ENCODE results near the gene BAG3. TPM values are rescaled to one million over a fixed set of nuclear protein-coding genes. Genes with fewer than 3 reads are reported as not detected.
A peak's percentile ranks its signal among the peaks of the same experiment; 100 is the strongest.

Gene BAG3
- total RNA-seq, 1 experiment from 2014 or later: 75.7 TPM

DNA sequence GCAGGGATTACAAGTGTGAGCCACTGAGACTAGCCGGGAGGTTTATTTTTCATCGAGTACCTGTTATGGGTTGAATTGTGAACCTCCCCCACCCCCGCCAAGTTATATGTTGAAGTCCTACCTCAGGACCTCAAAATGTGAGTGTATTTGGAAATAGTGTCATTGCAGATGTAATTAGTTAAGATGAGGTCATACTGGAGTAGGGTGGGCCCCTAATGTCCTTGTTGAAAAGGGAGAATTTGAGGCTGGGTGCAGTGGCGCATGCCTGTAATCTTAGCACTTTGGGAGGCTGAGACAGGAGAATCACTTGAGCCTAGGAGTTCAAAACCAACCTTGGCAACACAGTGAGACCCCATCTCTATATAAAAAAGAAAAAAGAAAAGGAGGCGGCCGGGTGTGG, 10.8 kb upstream of the BAG3 start:
- ChIA-PET CTCF (no interaction called here), POLR2A (ENCODE audit: unreplicated experiment) (no interaction called here)
- no peak overlapping the region for H2AFZ ChIP-seq
- H3K4me3 ChIP-seq: no peak overlapping the region
- H3K79me2 ChIP-seq (ENCODE audit: low read depth): no peaks in the 10 kb centered on the region
- no peak for TF ChIP-seq EZH2 (IDR thresholded peaks at IDR 0.05; ENCODE audit: low read depth)
- TF ChIP-seq, protein P1, sequence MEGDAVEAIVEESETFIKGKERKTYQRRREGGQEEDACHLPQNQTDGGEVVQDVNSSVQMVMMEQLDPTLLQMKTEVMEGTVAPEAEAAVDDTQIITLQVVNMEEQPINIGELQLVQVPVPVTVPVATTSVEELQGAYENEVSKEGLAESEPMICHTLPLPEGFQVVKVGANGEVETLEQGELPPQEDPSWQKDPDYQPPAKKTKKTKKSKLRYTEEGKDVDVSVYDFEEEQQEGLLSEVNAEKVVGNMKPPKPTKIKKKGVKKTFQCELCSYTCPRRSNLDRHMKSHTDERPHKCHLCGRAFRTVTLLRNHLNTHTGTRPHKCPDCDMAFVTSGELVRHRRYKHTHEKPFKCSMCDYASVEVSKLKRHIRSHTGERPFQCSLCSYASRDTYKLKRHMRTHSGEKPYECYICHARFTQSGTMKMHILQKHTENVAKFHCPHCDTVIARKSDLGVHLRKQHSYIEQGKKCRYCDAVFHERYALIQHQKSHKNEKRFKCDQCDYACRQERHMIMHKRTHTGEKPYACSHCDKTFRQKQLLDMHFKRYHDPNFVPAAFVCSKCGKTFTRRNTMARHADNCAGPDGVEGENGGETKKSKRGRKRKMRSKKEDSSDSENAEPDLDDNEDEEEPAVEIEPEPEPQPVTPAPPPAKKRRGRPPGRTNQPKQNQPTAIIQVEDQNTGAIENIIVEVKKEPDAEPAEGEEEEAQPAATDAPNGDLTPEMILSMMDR (conservative IDR thresholded peaks at IDR 0.05): no peak
- H3K27me3 ChIP-seq (ENCODE audit: insufficient read depth, low read depth): no peaks in the 10 kb centered on the region
- BruUV-seq (replicated peaks): no TSS peak
- H3K4me2 ChIP-seq: no peak overlapping the region
- H3K4me1 ChIP-seq (replicated peaks; ENCODE audit: insufficient read depth): no peaks in the 10 kb centered on the region
- H3K9me3 ChIP-seq (ENCODE audit: insufficient read depth, low read depth): no peaks in the 10 kb centered on the region
- no peaks in the 10 kb centered on the region for H3K9me2 ChIP-seq (ENCODE audit: insufficient read depth)
- intact Hi-C loops (cut with micrococcal nuclease; ENCODE audit: unreplicated experiment): no loop called here
- DNase-seq: no peak
- H3K27ac ChIP-seq: no peak overlapping the region
- no peaks in the 10 kb centered on the region for H4K20me1 ChIP-seq (ENCODE audit: insufficient read depth)
- no peaks in the 10 kb centered on the region for H3K36me3 ChIP-seq (ENCODE audit: low read depth)
- no peaks in the 10 kb centered on the region for H3F3A ChIP-seq (ENCODE audit: insufficient read depth, low read depth)

DNA sequence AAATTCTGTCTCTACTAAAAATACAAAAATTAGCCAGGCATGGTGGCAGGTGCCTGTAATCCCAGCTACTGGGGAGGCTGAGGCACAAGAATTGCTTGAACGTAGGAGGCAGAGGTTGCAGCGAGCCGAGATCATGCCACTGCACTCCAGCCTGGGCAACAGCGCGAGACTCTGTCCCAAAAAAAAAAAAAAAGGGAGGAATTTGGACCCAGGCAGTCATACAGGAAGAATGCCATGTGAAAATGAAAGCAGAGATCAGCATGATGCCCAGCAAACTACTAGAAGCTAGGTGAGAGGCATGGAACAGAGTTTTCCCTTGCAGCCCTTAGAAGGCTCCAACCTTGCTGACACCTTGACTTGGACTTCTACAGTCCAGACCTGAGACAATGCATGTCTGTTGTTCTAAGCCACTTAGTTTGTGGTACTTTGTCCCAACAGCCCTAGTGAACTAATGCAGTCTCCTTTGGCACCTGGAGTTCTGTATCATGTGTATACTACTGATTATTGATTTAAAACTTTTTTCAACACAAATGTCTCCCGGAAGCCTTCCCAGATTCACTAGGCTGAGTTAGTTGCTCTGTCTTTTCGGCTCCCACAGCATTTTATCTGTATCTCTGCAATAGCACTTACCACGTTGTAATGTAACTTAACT, 10.2 kb upstream of the BAG3 start:
- Histone ChIP-seq H3K27ac (no peak overlapping the region), H3F3A (ENCODE audit: insufficient read depth, low read depth) (no peaks in the 10 kb centered on the region), H4K20me1 (ENCODE audit: insufficient read depth) (no peaks in the 10 kb centered on the region), H3K4me3 (no peak overlapping the region), H3K4me1 (replicated peaks; ENCODE audit: insufficient read depth) (no peaks in the 10 kb centered on the region), H3K36me3 (ENCODE audit: low read depth) (no peaks in the 10 kb centered on the region), H3K9me2 (ENCODE audit: insufficient read depth) (no peaks in the 10 kb centered on the region), H3K27me3 (ENCODE audit: insufficient read depth, low read depth) (no peaks in the 10 kb centered on the region), H3K4me2 (no peak overlapping the region), H2AFZ (no peak overlapping the region), H3K9me3 (ENCODE audit: insufficient read depth, low read depth) (no peaks in the 10 kb centered on the region), H3K79me2 (ENCODE audit: low read depth) (no peaks in the 10 kb centered on the region)
- POLR2A ChIA-PET (ENCODE audit: unreplicated experiment): no interaction called here
- no peak for TF ChIP-seq EZH2 (IDR thresholded peaks at IDR 0.05; ENCODE audit: low read depth)
- TF ChIP-seq, protein P1 (conservative IDR thresholded peaks at IDR 0.05): no peak
- no peak for DNase-seq
- BruUV-seq (replicated peaks): no TSS peak
- CTCF ChIA-PET: no interaction called here
- intact Hi-C loops (cut with micrococcal nuclease; ENCODE audit: unreplicated experiment): no loop called here

- BruUV-seq (replicated peaks): no TSS peak
- no peak overlapping the region for H3K4me3 ChIP-seq
- no peaks in the 10 kb centered on the region for H4K20me1 ChIP-seq (ENCODE audit: insufficient read depth)
- no peaks in the 10 kb centered on the region for H3K9me2 ChIP-seq (ENCODE audit: insufficient read depth)
- intact Hi-C loops (cut with micrococcal nuclease; ENCODE audit: unreplicated experiment): no loop called here
- TF ChIP-seq, protein P1 (conservative IDR thresholded peaks at IDR 0.05): no peak
- TF ChIP-seq EZH2 (IDR thresholded peaks at IDR 0.05; ENCODE audit: low read depth): no peak
- ChIA-PET POLR2A (ENCODE audit: unreplicated experiment) (no interaction called here), CTCF (no interaction called here)
- H3K4me1 ChIP-seq (replicated peaks; ENCODE audit: insufficient read depth): no peaks in the 10 kb centered on the region
- no peaks in the 10 kb centered on the region for H3K27me3 ChIP-seq (ENCODE audit: insufficient read depth, low read depth)
- no peaks in the 10 kb centered on the region for H3K9me3 ChIP-seq (ENCODE audit: insufficient read depth, low read depth)
- no peaks in the 10 kb centered on the region for H3K79me2 ChIP-seq (ENCODE audit: low read depth)
- no peaks in the 10 kb centered on the region for H3K36me3 ChIP-seq (ENCODE audit: low read depth)
- DNase-seq: peak in 1 of 2 experiments; percentile 68
- no peaks in the 10 kb centered on the region for H3F3A ChIP-seq (ENCODE audit: insufficient read depth, low read depth)
- H3K27ac ChIP-seq: no peak overlapping the region
- no peak overlapping the region for H3K4me2 ChIP-seq
- H2AFZ ChIP-seq: no peak overlapping the region
Measured at GRCh38 chr10:119642556-119643111, 8.5 kb upstream of the BAG3 start.
